ENCODE results near the gene PPP1R37. TPM values are rescaled to one million over a fixed set of nuclear protein-coding genes. Genes with fewer than 3 reads are reported as not detected.

Gene PPP1R37
- total and polyA plus RNA-seq, 2 donors (not counting 1 experiment from before 2014, with no cell fraction given), result 20.7 to 28.1 TPM

DNA sequence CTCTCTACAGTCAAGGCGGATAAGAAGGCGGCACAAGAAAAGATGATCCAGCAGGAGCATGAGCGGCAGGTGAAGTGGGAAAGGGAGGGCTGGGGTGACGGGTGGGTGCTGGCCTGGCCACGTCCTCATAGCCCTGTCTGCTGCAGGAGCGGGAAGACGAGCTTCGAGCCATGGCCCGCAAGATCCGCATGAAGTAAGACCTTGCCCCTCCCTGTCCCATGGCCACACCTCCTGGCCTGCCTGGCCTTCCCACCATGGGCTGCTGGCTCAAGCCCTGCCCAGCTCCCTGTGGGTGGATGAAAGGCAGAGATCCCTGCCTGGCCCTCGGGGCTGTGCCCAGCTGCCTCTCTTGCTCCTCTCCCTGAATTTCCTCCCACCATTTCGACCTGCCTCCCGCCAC lies 23.9 kb upstream of the PPP1R37 start:
- 96% methylated on average over 8 of the region's 13 CpGs for WGBS (ENCODE audit: insufficient coverage)
- DNase-seq, result no peak
- ChIA-PET POLR2A (no interaction called here), CTCF (interaction anchor here (1.9 to 2.5 kb wide), 2 partner anchors 9 to 11 kb away, joined by 6 to 7 read pairs; no protein-coding TSS in a partner anchor)
- Histone ChIP-seq H4K20me1 (ENCODE audit: control insufficient read depth, insufficient read depth, low read length, poor library complexity, severe bottlenecking) (peaks cover 95% of the 10 kb centered on the region), H3K4me2 (replicated peaks; ENCODE audit: low read depth, low read length, poor library complexity, severe bottlenecking) (no peak overlapping the region), H3K79me2 (ENCODE audit: control insufficient read depth, insufficient read depth, low read length) (peaks cover 38% of the 10 kb centered on the region), H2AFZ (ENCODE audit: insufficient read depth, low read depth, low read length, poor library complexity, severe bottlenecking) (no peak overlapping the region), H3K9me3 (ENCODE audit: control extremely low read depth in 1 of 3, control insufficient read depth in 2 of 3, insufficient read depth in 1 of 3, low read length in 2 of 3) (no peaks in the 10 kb centered on the region), H3K36me3 (replicated peaks in 1 of 2; ENCODE audit: control extremely low read depth in 1 of 2, control insufficient read depth in 1 of 2, extremely low read depth in 1 of 2, insufficient read depth in 2 of 2, low read length in 1 of 2) (peaks cover 2 to 83% of the 10 kb centered on the region in 2 experiments), H3K4me1 (ENCODE audit: control insufficient read depth in 2 of 2, insufficient read depth in 2 of 2, low read length in 2 of 2) (peaks cover 0 to 16% of the 10 kb centered on the region in 2 donors), H3K27ac (ENCODE audit: low read length in 2 of 2) (no peak overlapping the region), H3K4me3 (ENCODE audit: control extremely low read depth in 1 of 5, extremely low read depth in 1 of 5, insufficient read depth in 1 of 5, low read depth in 2 of 5, low read length in 4 of 5) (no peak overlapping the region), H3K27me3 (replicated peaks in 1 of 4; ENCODE audit: control extremely low read depth in 1 of 4, control insufficient read depth in 3 of 4, insufficient read depth in 4 of 4, low read length in 3 of 4) (no peaks in the 10 kb centered on the region), H3K9ac (ENCODE audit: low read length) (no peak overlapping the region)
- Mint-ChIP-seq H3K4me3 (no peak overlapping the region), H3K27me3 (no peaks in the 10 kb centered on the region), H3K27ac (peak overlapping the region; percentile 56), H3K4me1 (peaks cover 29% of the 10 kb centered on the region), H3K9me3 (ENCODE audit: insufficient read depth) (no peaks in the 10 kb centered on the region)
- intact Hi-C loops (cut with micrococcal nuclease), result no loop called here
- no peak for TF ChIP-seq EZH2 (IDR thresholded peaks at IDR 0.05; ENCODE audit: borderline replicate concordance, insufficient read depth, low read depth, low read length, poor library complexity, severe bottlenecking)
- TF ChIP-seq, protein P1, sequence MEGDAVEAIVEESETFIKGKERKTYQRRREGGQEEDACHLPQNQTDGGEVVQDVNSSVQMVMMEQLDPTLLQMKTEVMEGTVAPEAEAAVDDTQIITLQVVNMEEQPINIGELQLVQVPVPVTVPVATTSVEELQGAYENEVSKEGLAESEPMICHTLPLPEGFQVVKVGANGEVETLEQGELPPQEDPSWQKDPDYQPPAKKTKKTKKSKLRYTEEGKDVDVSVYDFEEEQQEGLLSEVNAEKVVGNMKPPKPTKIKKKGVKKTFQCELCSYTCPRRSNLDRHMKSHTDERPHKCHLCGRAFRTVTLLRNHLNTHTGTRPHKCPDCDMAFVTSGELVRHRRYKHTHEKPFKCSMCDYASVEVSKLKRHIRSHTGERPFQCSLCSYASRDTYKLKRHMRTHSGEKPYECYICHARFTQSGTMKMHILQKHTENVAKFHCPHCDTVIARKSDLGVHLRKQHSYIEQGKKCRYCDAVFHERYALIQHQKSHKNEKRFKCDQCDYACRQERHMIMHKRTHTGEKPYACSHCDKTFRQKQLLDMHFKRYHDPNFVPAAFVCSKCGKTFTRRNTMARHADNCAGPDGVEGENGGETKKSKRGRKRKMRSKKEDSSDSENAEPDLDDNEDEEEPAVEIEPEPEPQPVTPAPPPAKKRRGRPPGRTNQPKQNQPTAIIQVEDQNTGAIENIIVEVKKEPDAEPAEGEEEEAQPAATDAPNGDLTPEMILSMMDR (IDR thresholded peaks at IDR 0.05), result no peak
- ATAC-seq (ENCODE audit: low read depth), result no peak

DNA sequence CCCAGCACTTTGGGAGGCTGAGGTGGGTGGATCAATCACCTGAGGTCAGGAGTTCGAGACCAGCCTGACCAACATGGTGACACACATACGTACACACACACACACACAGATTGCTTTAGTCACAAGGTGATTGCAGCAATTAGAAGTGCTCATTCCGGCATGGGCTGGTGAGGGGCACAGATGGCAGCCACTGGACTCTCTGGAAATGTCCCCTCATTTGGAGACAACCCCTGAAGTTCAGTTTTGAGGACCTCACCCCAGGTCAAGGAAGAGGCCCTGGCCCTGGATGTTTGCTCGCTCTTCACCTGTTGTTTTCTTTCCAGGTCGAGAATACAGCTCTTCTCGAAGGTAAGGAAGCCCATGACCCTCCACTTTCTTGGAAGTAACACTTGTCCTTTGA lies 22.8 kb upstream of the PPP1R37 start:
- Histone ChIP-seq H3K79me2 (ENCODE audit: control insufficient read depth, insufficient read depth, low read length) (peaks cover 39% of the 10 kb centered on the region), H4K20me1 (ENCODE audit: control insufficient read depth, insufficient read depth, low read length, poor library complexity, severe bottlenecking) (peaks cover 95% of the 10 kb centered on the region), H3K36me3 (replicated peaks in 1 of 2; ENCODE audit: control extremely low read depth in 1 of 2, control insufficient read depth in 1 of 2, extremely low read depth in 1 of 2, insufficient read depth in 2 of 2, low read length in 1 of 2) (peaks cover 2 to 84% of the 10 kb centered on the region in 2 experiments), H3K4me1 (ENCODE audit: control insufficient read depth in 2 of 2, insufficient read depth in 2 of 2, low read length in 2 of 2) (peaks cover 10 to 28% of the 10 kb centered on the region in 2 donors), H3K27ac (ENCODE audit: low read length in 2 of 2) (no peak overlapping the region), H3K4me2 (replicated peaks; ENCODE audit: low read depth, low read length, poor library complexity, severe bottlenecking) (no peak overlapping the region), H3K9ac (ENCODE audit: low read length) (no peak overlapping the region), H3K27me3 (replicated peaks in 1 of 4; ENCODE audit: control extremely low read depth in 1 of 4, control insufficient read depth in 3 of 4, insufficient read depth in 4 of 4, low read length in 3 of 4) (no peaks in the 10 kb centered on the region), H3K9me3 (ENCODE audit: control extremely low read depth in 1 of 3, control insufficient read depth in 2 of 3, insufficient read depth in 1 of 3, low read length in 2 of 3) (no peaks in the 10 kb centered on the region), H2AFZ (ENCODE audit: insufficient read depth, low read depth, low read length, poor library complexity, severe bottlenecking) (no peak overlapping the region), H3K4me3 (ENCODE audit: control extremely low read depth in 1 of 5, extremely low read depth in 1 of 5, insufficient read depth in 1 of 5, low read depth in 2 of 5, low read length in 4 of 5) (no peak overlapping the region)
- ATAC-seq (ENCODE audit: low read depth), result no peak
- CTCF ChIA-PET, result interaction anchor here (1.0 to 1.9 kb wide), 2 partner anchors 11 to 21 kb away, joined by 3 to 7 read pairs; no protein-coding TSS in a partner anchor
- no peaks in the 10 kb centered on the region for H3K9me3 Mint-ChIP-seq (ENCODE audit: insufficient read depth)
- peaks cover 39% of the 10 kb centered on the region for H3K4me1 Mint-ChIP-seq
- POLR2A ChIA-PET, result no interaction called here
- H3K27me3 Mint-ChIP-seq, result no peaks in the 10 kb centered on the region
- H3K27ac Mint-ChIP-seq, result peak overlapping the region; percentile 68
- no peak for DNase-seq
- TF ChIP-seq, protein P1 (IDR thresholded peaks at IDR 0.05), result no peak
- no peak for TF ChIP-seq EZH2 (IDR thresholded peaks at IDR 0.05; ENCODE audit: borderline replicate concordance, insufficient read depth, low read depth, low read length, poor library complexity, severe bottlenecking)
- WGBS (ENCODE audit: insufficient coverage), result 100% methylated on average over 5 of the region's 6 CpGs
- H3K4me3 Mint-ChIP-seq, result no peak overlapping the region
- intact Hi-C loops (cut with micrococcal nuclease), result no loop called here
